Hepatocyte (in vitro differentiated cells): Measurements from ENCODE around the gene TPRG1L. TPM values are rescaled to one million over a fixed set of nuclear protein-coding genes. Genes with fewer than 3 reads are reported as not detected.

Experiments used
- DNase-seq: peaks from one replicate; pipeline ENCODE4 v3.0.0-alpha.2; 2016; ENCODE audit warnings: low spot score
- H2AFZ ChIP-seq: fragments of 200-600 bp; sonication (generic); 2 replicates; pipeline ENCODE4 v1.6.0; 2016; ENCODE audit warnings: antibody characterized with exemption, mild to moderate bottlenecking
- H3K27ac ChIP-seq: fragments of 200-600 bp; sonication (generic); 2 replicates; pipeline ENCODE4 v1.5.1; 2016; ENCODE audit warnings: mild to moderate bottlenecking
- H3K27me3 ChIP-seq: fragments of 200-600 bp; sonication (generic); 2 replicates; pipeline ENCODE4 v1.6.1; 2016
- H3K36me3 ChIP-seq: fragments of 200-600 bp; sonication (generic); replicated peaks from 2 replicates; pipeline ENCODE4 v1.5.1; 2016; ENCODE audit warnings: low read depth; ENCODE audit not compliant: insufficient read depth
- H3K4me1 ChIP-seq: fragments of 200-600 bp; sonication (generic); 2 replicates; pipeline ENCODE4 v1.5.1; 2016; ENCODE audit warnings: mild to moderate bottlenecking, moderate library complexity; ENCODE audit not compliant: insufficient read depth
- H3K4me2 ChIP-seq: fragments of 200-600 bp; sonication (generic); 2 replicates; pipeline ENCODE4 v1.6.0; 2016
- H3K4me3 ChIP-seq: fragments of 200-600 bp; sonication (generic); 2 replicates; pipeline ENCODE4 v1.5.1; 2016; ENCODE audit warnings: mild to moderate bottlenecking
- H3K79me2 ChIP-seq: fragments of 200-600 bp; sonication (generic); 2 replicates; pipeline ENCODE4 v1.6.0; 2017; ENCODE audit warnings: mild to moderate bottlenecking
- H3K9me2 ChIP-seq: fragments of 200-600 bp; sonication (generic); replicated peaks from 2 replicates; pipeline ENCODE4 v1.6.0; 2017; ENCODE audit warnings: mild to moderate bottlenecking; ENCODE audit not compliant: insufficient read depth
- H3K9me3 ChIP-seq: fragments of 200-600 bp; sonication (generic); 2 replicates; pipeline ENCODE4 v1.5.1; 2016; ENCODE audit warnings: low read depth, mild to moderate bottlenecking
- H4K20me1 ChIP-seq: fragments of 200-600 bp; sonication (generic); 2 replicates; pipeline ENCODE4 v1.6.0; 2016; ENCODE audit warnings: mild to moderate bottlenecking; ENCODE audit not compliant: insufficient read depth, poor library complexity, severe bottlenecking
- CTCF ChIP-seq: fragments of 200-600 bp; sonication (generic); IDR thresholded peaks from 2 replicates; pipeline ENCODE4 v1.5.1; 2016; ENCODE audit warnings: antibody characterized with exemption, mild to moderate bottlenecking; ENCODE audit not compliant: poor library complexity
- EZH2 ChIP-seq: fragments of 200-600 bp; sonication (generic); IDR thresholded peaks from 2 replicates; pipeline ENCODE4 v1.6.1; 2016; ENCODE audit warnings: antibody characterized with exemption, mild to moderate bottlenecking, borderline replicate concordance
- EZH2phosphoT487 ChIP-seq: fragments of 200-600 bp; sonication (generic); IDR thresholded peaks from one replicate; pipeline ENCODE4 v1.6.1; 2018; ENCODE audit warnings: antibody characterized with exemption, mild to moderate bottlenecking, low read depth, moderate library complexity; ENCODE audit not compliant: unreplicated experiment, severe bottlenecking
- WGBS: methylation state at CpG from one replicate; pipeline ENCODE4 v1.1.6; 2016; ENCODE audit warnings: low lambda C conversion rate; ENCODE audit errors: missing lambda C conversion rate; 5-methylcytosine and 5-hydroxymethylcytosine counted together
- polyA plus RNA-seq: library from polyadenylated mRNA; unstranded; fragments of >200 nt; fragmentation: Nextera tagmentation; extraction: Ambion mirVana; gene quantifications from 2 replicates; pipeline ENCODE4 v1.2.1, GENCODE V29; 2016
- total RNA-seq: library from RNA; depleted of rRNA; stranded (reverse); fragments of >200 nt; gene quantifications from 2 replicates; pipeline ENCODE4 v1.2.3, GENCODE V29; 2014

Gene TPRG1L
- total and polyA plus RNA-seq, 2 experiments from 2014 or later, result 57.9 to 74.1 TPM

DNA sequence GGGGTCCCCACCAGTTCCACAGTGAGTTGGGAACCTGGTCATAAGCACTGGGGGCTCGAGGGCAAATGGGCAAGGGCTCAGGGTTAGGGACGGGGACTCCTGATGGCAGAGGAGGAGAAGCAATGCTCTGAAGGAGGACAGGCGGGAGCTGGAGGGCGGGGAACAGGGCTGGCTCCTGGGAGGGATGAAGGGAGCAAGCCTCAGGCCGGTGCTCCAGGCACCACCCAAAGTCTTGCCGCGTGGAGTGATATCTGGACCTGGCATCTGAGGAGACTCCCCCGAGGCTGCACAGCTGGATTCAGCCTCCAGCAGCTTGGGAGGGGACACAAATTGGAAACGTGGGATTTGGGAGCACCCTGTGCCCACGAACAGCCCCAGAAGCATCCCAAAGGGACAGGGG, 24.5 kb upstream of the TPRG1L start:
- H3K4me1 ChIP-seq, result peaks cover 15% of the 10 kb centered on the region
- no peaks in the 10 kb centered on the region for H3K9me2 ChIP-seq
- H3K79me2 ChIP-seq, result no peaks in the 10 kb centered on the region
- no peak for TF ChIP-seq EZH2phosphoT487
- TF ChIP-seq CTCF, result no peak
- TF ChIP-seq EZH2, result no peak
- H3K27ac ChIP-seq, result no peak overlapping the region
- H3K4me3 ChIP-seq, result no peak overlapping the region
- H3K36me3 ChIP-seq, result no peaks in the 10 kb centered on the region
- H3K27me3 ChIP-seq, result no peaks in the 10 kb centered on the region
- H2AFZ ChIP-seq, result no peak overlapping the region
- H3K4me2 ChIP-seq, result no peak overlapping the region
- H3K9me3 ChIP-seq, result no peaks in the 10 kb centered on the region
- no peaks in the 10 kb centered on the region for H4K20me1 ChIP-seq
- 93% methylated on average over 10 of the region's 10 CpGs for WGBS
- DNase-seq, result no peak

DNA sequence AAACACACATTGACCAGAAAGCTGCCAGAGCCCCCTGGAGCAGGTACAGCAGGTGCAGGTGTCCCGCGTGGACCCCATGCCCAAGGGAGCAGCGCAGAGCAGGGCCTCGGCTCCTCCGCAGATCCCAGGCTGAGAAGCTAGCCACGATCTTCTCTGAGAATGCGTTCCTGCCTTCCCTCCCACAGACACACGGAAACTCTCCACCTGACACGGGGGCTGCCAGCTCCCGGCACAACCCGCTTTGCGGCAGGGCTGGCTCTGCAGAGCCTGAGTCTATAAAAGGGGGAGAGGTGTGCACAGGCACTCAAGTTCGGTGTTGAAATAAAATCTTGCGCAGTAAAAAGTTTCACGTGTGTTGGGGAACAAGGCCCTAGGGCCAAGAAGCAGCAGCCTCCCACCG, 23.1 kb upstream of the TPRG1L start:
- Histone ChIP-seq H3K4me3 (no peak overlapping the region), H3K9me2 (no peaks in the 10 kb centered on the region), H3K36me3 (no peaks in the 10 kb centered on the region), H3K4me1 (peaks cover 15% of the 10 kb centered on the region), H3K27me3 (no peaks in the 10 kb centered on the region), H4K20me1 (no peaks in the 10 kb centered on the region), H2AFZ (no peak overlapping the region), H3K9me3 (no peaks in the 10 kb centered on the region), H3K27ac (no peak overlapping the region), H3K79me2 (no peaks in the 10 kb centered on the region), H3K4me2 (no peak overlapping the region)
- TF ChIP-seq CTCF, result no peak
- TF ChIP-seq EZH2, result no peak
- DNase-seq, result no peak
- WGBS, result 91% methylated on average over 15 of the region's 16 CpGs

- H2AFZ ChIP-seq, result no peak overlapping the region
- no peaks in the 10 kb centered on the region for H3K9me2 ChIP-seq
- no peak for DNase-seq
- no peak overlapping the region for H3K4me3 ChIP-seq
- H3K36me3 ChIP-seq, result no peaks in the 10 kb centered on the region
- H3K9me3 ChIP-seq, result no peaks in the 10 kb centered on the region
- H3K79me2 ChIP-seq, result no peaks in the 10 kb centered on the region
- peaks cover 15% of the 10 kb centered on the region for H3K4me1 ChIP-seq
- no peaks in the 10 kb centered on the region for H3K27me3 ChIP-seq
- TF ChIP-seq CTCF (no peak), EZH2phosphoT487 (no peak), EZH2 (no peak)
- H3K4me2 ChIP-seq, result no peak overlapping the region
- H4K20me1 ChIP-seq, result no peaks in the 10 kb centered on the region
- 90% methylated on average over 19 of the region's 21 CpGs for WGBS
- H3K27ac ChIP-seq, result no peak overlapping the region
Measured at GRCh38 chr1:3602375-3602774, 22.4 kb upstream of the TPRG1L start.

GRCh38 chr1:3603156-3603555, 21.7 kb upstream of the TPRG1L start:
- Histone ChIP-seq H3K27me3 (no peaks in the 10 kb centered on the region), H3K79me2 (peaks cover 6% of the 10 kb centered on the region), H3K9me3 (no peaks in the 10 kb centered on the region), H4K20me1 (no peaks in the 10 kb centered on the region), H3K36me3 (no peaks in the 10 kb centered on the region), H3K9me2 (no peaks in the 10 kb centered on the region), H3K27ac (no peak overlapping the region), H3K4me1 (peaks cover 9% of the 10 kb centered on the region), H3K4me2 (no peak overlapping the region), H3K4me3 (no peak overlapping the region), H2AFZ (no peak overlapping the region)
- DNase-seq, result no peak
- 96% methylated on average over 9 of the region's 11 CpGs for WGBS
- no peak for TF ChIP-seq CTCF
- no peak for TF ChIP-seq EZH2phosphoT487
- no peak for TF ChIP-seq EZH2
